NCI-H1417 (cell line): ENCODE results near the gene STRIT1.

ENCODE experiments used
- DNase-seq, 3 experiments: peaks; one replicate each; lab custom pipeline; 2025; lab: John Stamatoyannopoulos, UW

STRIT1 gene

GRCh38 chr3:155293516-155293915 lies at the start of gene STRIT1:
STRIT1 (minus strand) TSS chr3:155293683.
- no peak for DNase-seq

- DNase-seq: no peak
Observed at GRCh38 chr3:155342344-155342743, 48.9 kb upstream of the STRIT1 start.

GRCh38 chr3:155339052-155339451 lies 45.6 kb upstream of the STRIT1 start:
- no peak for DNase-seq

DNA sequence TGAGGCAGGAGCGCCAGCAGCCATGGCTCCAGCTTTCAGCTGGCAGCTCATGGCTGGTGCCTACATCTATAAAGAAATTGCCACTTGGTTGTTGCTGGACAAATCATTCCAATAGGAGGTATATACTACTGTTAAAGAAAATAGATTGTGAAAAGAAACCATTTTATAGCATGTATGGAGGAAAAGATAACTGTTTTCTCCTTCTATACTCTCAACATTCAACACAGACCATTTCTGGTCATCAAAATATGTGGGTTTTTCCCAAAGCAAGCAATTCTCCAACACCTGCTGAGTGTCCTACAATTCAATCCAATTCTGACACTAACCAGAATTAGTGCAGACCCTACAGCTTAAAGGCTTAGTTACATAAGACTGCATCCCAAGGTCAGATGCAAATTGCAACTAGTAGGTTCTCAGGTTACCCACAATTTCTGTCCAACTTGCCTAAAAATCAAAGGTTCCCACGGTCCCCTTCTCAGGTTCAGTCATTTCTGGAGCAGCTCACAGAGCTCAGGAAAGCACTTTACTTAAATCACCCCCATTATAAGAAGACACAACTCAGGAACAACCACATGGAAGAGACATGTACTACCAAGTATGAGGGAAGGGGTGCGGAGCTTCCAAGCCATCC lies 42.4 kb upstream of the STRIT1 start:
- DNase-seq: no peak

- DNase-seq: no peak
Observed at GRCh38 chr3:155334914-155335723, 41.6 kb upstream of the STRIT1 start.

GRCh38 chr3:155334215-155334913 lies 40.9 kb upstream of the STRIT1 start:
- no peak for DNase-seq

DNA sequence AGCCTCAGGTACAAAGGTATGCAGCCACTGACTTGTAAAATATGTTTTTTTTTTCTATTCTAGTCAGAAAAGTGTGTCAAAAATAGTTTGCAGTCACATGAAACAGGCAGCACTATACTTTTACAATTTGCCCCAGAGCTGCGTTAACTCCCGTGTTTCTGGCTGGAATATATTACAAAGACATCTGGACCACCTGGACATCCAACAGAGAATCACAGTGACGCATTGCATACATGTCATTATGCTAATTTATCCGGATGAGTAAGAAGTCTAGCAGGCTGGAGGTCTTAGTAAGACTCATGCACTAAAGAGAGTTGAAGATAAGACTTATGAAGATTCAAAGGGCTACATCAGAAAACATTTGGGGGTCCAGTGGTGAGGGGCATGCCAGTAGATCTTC lies 39.2 kb upstream of the STRIT1 start:
- no peak for DNase-seq

DNA sequence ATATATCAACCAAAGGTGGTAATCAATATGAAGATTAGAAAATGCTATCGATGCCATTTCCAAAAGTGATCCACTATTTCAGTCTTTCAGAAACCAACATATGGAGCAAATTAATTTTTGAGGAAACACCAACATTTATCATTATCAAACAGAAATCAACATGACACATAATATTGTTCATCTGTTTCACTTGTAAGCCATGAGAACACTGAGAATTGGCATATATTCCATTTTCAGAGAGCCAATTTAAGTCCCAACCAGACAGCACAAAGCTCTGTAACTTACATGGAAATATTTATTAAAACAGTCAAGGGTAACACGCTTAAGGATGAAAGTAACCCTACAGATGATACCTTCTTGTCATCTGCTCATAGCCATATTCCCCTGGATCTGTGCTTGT lies 37.6 kb upstream of the STRIT1 start:
- DNase-seq: no peak

- no peak for DNase-seq
Observed at GRCh38 chr3:155330370-155330769, 36.9 kb upstream of the STRIT1 start.

DNA sequence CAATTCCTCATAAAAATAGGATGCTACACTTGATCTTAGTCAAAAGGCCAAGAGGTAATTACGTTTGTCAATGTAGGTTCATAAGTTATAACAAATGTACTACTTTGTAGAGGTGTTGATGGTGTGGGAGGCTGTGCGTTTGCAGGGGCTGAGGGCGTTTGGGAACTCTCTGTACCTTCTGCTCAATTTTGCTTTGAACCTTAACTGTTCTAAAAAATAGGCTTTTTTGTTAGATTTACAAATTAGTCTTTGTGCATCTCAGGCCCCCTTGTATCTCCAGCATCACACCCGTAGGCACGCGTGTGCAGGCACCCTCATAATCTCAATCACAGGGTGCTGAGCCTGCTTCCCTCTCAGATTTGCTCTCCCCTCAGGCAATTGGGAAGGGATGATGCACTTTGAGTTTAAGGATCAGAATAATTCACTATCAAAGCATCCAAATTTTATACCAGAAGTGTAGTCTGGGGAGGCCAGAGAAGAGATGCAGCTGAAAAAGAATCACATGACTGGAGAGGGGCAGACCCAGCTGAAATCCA lies 36.1 kb upstream of the STRIT1 start:
- DNase-seq: no peak

- DNase-seq: no peak
Observed at GRCh38 chr3:155327871-155328270, 34.4 kb upstream of the STRIT1 start.

DNA sequence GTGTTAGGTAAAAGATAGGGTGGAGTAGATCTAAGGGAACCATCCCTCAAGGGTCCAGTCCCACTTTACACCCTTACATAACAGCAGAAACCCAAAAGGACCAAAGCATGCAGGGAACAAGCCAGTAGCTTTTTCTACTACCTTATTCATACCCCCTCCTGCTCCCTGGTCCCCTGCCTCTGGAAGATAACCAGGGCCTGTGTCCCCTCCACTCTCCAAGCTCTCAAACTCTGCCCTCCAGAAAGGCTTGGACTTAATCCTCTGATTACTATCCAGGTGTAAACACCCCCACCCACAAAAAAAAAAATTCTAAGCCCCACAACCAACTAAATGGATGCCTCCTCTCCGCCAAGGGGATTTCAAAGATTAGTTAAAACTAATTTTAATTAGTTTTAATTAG lies 33.9 kb upstream of the STRIT1 start:
- DNase-seq: no peak

GRCh38 chr3:155326901-155327300 lies 33.4 kb upstream of the STRIT1 start:
- no peak for DNase-seq

- DNase-seq: no peak
Observed at GRCh38 chr3:155326244-155326643, 32.8 kb upstream of the STRIT1 start.

- no peak for DNase-seq
Observed at GRCh38 chr3:155325263-155325835, 31.9 kb upstream of the STRIT1 start.

- DNase-seq: peak; percentile 69 to 93 (median 70)
Observed at GRCh38 chr3:155323063-155323666, 29.7 kb upstream of the STRIT1 start.

- peak in 2 of 3 experiments; percentile 11 to 23 for DNase-seq
Observed at GRCh38 chr3:155321418-155321817, 27.9 kb upstream of the STRIT1 start.

DNA sequence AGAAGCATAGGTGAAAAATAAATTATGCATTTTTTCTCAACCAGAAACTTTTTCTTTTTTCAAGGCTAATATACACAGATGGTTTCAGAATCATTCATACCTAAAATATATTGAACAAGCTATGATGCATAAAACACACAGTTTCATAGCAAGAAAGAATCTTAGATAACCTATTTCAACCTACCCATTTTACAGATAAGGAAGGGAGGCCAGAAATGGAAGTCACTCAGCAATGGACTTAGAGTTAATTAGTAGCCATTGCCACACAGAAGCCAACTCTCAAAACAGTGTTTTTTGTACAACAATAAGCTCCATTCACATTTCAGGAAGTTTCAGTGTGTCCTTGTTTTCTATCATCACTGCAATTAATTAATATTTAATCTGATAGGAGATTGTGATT lies 27.5 kb upstream of the STRIT1 start:
- DNase-seq: no peak

DNA sequence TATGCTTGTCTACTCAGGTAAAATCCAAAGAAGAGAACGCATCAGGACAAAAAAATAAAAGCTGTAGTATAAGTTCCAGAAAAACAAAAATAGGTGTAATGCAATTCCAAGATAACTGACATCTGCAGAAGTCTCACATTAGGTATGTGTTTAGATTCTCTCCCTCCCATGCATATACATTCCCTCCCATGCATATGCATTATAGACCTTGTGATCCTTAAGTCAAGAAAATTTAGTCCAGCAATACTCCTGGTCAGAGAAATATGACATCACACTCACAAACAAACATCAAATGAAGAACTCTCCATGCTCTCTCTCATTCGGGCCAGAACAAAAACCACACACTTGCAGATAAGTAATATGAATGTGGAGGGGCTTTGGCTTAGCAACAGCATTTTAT lies 25.3 kb upstream of the STRIT1 start:
- DNase-seq: no peak

- DNase-seq: no peak
Observed at GRCh38 chr3:155317211-155317610, 23.7 kb upstream of the STRIT1 start.

DNA sequence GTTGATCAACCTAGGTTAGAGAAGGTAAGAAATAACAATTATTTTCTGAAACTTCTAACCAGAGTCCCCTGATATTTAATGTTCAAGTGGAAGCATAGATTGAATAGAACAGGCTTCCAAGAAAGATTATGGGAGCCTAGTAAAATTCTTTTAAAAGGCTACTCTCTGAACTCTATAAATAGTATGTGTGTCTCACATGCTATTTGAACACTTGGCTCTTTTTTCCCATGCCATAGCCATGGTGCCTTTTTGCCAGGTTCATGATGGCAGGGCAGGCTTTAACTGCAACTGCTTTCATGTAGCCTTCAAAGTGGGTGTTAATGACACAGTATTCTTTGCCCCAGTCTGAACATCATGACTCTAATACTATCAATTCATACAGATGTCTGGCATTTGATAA lies 22.9 kb upstream of the STRIT1 start:
- peak in 1 of 3 experiments; percentile 13 for DNase-seq

DNA sequence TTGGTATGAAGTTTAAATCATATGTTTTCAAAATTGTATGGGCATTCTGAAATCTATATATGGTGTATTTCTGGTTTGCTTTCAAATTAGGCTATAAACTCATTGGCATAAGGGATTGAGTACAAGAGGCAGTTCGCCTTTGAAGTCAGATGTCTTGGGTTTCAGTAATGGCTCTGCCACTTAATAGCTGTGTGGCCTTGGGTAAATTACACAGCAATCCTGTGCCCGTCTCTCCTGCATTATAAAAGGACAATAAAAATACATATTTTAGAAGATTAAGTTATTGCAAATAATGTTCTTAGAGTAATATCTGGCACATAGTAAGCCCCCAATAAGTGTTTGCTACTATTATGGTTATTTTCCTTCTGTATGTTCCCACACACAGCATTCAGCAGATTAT lies 20.4 kb upstream of the STRIT1 start:
- DNase-seq: no peak
